DMS79 (cell line): ENCODE measurements around the gene TPP1.

Source experiments
- DNase-seq: peaks from one replicate; lab custom pipeline; 2025; lab: John Stamatoyannopoulos, UW

Gene TPP1

GRCh38 chr11:6563121-6563619, 56.1 kb downstream of the TPP1 start:
- DNase-seq = peak; percentile 25
